GM21723 (cell line): Measurements from ENCODE around the gene PIBF1.
A peak's percentile ranks its signal among the peaks of the same experiment; 100 is the strongest.
"Not testable (repeated sequence)": the region's sequence is repeated elsewhere in the genome, so short reads cannot be mapped to it uniquely, and the experiment has no call there.

Experiments used
- ATAC-seq: cut with Tn5 transposase; IDR thresholded peaks from one replicate; pipeline ENCODE4 v1.9.1; 2021; ENCODE audit warnings: mild to moderate bottlenecking, moderate library complexity; ENCODE audit not compliant: unreplicated experiment

The PIBF1 gene, protein sequence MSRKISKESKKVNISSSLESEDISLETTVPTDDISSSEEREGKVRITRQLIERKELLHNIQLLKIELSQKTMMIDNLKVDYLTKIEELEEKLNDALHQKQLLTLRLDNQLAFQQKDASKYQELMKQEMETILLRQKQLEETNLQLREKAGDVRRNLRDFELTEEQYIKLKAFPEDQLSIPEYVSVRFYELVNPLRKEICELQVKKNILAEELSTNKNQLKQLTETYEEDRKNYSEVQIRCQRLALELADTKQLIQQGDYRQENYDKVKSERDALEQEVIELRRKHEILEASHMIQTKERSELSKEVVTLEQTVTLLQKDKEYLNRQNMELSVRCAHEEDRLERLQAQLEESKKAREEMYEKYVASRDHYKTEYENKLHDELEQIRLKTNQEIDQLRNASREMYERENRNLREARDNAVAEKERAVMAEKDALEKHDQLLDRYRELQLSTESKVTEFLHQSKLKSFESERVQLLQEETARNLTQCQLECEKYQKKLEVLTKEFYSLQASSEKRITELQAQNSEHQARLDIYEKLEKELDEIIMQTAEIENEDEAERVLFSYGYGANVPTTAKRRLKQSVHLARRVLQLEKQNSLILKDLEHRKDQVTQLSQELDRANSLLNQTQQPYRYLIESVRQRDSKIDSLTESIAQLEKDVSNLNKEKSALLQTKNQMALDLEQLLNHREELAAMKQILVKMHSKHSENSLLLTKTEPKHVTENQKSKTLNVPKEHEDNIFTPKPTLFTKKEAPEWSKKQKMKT

DNA sequence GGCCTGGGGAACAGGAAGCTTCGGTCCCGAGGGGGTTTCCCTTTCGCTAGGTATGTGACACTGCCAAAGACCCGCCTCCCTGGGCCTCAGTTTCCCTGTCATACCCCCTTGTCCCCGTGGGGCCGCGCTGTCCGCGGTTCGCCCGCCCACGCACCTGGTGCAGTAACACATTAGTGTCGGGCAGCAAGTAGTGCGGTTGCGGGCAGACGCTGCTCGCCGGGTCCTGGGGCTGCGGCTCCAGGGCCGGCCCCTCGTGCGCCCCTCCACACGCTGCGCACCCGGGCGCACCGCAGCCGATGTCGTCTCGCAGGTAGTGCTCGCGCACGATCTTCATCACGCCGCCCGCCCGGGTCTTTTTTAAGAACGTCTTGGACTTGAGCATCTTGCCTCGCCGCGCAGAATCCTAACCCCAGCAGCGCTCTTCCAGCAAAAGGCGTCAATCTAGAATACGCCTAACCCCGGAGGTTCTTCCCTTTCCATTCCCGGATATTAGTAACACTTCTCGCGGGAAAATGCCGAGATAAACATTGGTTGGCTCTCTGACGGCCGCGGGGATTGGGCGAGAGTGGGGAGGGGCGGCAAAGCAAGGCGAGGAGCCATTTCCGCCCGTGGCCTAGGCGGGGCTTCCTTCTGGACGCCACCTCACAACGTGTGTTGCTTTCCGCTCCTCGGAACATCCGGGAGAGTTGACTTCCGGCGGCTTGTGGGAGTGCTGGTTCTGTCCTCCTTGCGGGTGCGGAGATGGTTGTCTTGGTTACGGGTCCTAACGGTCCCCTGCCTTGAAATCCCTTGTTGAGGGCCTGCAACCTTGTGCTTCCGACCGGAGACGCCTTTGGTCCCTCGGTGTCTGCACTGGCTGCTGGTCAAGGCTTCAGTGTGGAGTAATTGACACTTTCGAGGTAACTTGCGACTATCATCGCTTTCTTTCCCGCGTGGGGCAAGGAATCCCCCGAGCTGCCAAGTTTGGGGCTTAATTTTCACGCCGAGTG lies at the start of gene PIBF1, which contains the start of gene DIS3:
TSS of gene PIBF1 (plus strand) at position 683 of the 989 bp plus-strand sequence. CDS start 1,337 bp downstream, outside the sequence.
TSS of gene DIS3 (minus strand) at position 450 of the 989 bp plus-strand sequence. CDS start at position 382, 68 bp downstream.
- ATAC-seq = peak; percentile 98

DNA sequence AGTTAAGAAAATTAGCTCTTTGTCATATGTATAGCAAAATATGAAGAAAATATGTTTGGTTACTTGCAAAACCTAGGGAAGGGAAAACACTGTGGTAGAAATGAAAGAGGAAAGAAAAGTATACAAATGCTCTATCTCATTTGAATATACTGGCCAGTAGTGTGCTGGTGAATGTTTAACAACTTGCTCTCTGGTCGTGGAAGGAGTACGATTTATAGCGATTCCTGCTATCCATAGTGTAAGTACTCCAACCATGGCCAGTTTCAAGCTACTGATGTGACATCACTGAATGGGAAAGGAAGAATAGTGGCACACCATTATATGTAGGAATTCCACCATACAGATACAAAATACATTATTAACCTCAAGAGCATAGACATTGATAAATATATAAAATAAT lies 44.9 kb upstream of the PIBF1 start:
- no peak for ATAC-seq

DNA sequence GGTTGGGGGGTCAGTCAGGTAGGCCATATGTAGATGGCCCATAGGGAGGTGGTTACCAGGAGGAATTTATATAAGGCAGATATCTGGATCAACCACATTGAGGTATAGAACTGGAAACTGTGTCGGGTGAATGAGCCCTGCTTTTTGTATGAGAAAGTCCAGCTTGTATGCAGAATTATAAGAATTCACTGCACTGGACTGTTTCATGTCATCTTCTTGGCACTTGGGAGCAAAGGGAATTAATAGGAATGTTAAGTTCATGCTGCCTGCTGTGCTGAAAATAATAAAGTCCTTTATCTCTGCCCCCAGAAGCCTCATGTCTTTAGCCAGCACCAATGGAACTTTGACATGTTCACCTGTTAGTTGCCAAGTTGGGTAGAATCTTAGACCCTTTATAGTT lies 41.9 kb upstream of the PIBF1 start:
- ATAC-seq = no peak

GRCh38 chr13:72745260-72745659 lies 36.7 kb upstream of the PIBF1 start:
- peak; percentile 61 for ATAC-seq

DNA sequence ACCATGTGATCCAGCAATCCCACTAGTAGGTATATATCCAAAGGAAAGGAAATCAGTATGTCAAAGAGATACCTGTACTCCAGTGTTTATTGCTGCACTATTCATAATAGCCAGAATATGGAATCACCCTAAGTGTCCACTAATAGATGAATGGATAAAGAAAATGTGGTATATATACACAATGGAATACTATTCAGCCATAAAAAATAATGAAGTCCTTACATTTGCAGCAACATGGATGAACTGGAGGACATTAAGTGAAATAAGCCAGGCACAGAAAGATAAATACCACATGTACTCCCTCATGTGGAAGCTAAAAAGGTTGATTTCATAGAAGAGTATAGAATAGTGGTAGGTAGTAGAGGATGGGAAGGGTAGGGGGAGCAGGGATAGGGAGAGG lies 30.7 kb upstream of the PIBF1 start:
- ATAC-seq = no peak

DNA sequence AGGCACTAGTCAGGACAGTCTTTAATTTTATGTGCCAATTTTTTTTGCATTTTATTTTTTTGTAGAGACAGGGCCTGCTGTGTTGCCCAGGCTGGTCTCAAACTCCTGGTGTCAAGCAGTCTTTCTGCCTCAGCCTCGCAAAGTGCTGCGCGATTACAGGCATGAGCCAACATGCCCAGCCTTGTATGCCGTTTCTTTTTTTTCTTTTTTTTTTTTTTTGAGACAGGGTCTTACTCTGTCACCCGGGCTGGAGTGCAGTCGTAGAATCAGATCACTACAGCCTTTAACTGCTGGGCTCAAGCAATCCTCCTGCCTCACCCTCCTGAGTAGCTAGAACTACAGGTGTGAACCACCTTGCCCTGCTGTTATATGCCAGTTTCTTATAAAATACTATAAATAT lies 27.8 kb upstream of the PIBF1 start:
- no peak for ATAC-seq

DNA sequence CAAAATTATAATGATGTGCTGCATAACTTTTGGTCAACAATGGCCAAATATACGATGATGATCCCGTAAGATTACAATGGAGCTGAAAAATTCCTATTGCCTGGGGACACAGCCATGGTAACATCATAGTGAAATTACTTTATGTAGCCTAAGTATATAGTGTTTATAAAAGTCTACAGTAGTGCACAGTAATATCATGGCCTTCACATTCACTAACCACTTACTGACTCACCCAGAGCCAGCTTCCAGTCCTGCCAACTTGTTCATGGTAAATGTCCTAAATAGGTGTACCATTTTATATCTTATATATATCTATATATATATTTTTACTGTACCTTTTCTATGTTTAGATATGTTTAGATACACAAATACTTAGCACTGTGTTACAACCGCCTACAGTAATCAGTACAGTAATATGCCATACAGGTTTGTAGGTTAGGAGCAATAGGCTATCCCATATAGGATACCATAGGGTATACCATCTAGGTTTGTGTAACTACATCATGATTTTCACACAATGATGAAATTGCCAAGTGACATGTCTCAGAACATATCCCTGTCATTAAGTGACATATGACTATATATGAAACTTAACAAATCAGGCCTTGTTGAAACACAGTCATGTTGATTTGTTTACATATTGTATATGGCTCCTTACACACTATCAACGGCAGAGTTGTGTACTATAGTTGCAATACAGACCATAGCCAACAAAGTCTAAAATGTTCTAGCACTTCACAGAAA lies 24.0 kb upstream of the PIBF1 start:
- ATAC-seq = no peak

DNA sequence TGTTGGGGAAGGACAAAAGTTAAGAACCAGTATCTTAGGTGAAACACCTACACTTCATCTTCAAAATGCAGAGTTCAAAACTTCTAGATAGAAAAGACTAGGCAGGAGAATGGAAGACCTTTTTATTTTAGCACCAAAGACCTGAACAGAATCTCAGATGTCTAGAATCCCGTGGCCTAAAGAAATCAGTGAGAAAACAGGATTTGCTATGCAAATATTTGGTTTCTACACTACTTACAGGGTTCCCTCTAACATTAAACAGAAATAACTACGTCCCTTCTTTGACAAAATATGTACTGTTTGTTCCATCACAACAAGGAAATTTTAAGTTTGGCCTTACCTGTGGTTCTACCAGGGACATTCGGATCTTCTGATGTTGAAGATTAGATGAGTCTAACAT lies 21.7 kb upstream of the PIBF1 start:
- ATAC-seq = no peak

- ATAC-seq = no peak
These were observed 18.5 kb upstream of the PIBF1 start for GRCh38 chr13:72763411-72763810.

- no peak for ATAC-seq
These were observed 7.9 kb upstream of the PIBF1 start for GRCh38 chr13:72774019-72774418.

GRCh38 chr13:72782717-72783116 lies 784 bp downstream of the PIBF1 start:
- ATAC-seq = no peak

DNA sequence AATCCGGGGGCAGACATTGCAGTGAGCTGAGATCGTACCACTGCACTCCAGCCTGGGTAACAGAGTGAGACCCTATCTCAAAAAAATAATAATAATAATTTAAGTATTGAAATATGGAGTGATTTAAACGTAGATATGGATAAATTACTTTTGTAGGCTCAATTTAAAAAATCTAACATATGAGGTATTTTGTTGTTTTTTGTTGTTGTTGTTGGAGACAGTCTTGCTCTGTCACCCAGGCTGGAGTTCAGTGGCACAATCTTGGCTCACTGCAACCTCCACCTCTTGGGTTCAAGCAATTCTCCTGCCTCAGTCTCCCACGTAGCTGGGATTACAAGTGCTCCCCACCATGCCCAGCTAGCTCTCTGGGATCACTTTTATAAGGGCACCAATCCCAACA lies 2.7 kb downstream of the PIBF1 start:
- ATAC-seq = not testable (repeated sequence)

DNA sequence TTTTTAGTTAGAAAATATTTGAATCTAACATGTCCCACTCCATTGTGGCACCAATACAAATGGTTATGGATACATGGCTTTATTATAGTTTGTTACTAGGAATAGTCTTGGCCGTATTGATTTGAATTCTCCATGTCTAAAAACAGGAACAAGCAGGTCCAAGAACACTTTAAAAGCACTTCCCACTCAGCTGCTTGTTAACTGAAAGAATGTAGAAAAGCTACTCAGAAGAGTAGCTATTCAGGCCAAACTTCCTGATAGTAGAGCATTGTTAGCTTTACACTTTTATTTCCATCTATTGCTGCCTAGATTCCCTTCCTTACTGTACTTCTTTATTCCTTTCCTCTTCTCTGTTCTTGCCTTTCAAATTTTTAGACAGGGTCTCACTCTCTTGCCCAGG lies 6.9 kb downstream of the PIBF1 start:
- no peak for ATAC-seq

- no peak for ATAC-seq
These were observed 10.7 kb downstream of the PIBF1 start for GRCh38 chr13:72792640-72793039.

DNA sequence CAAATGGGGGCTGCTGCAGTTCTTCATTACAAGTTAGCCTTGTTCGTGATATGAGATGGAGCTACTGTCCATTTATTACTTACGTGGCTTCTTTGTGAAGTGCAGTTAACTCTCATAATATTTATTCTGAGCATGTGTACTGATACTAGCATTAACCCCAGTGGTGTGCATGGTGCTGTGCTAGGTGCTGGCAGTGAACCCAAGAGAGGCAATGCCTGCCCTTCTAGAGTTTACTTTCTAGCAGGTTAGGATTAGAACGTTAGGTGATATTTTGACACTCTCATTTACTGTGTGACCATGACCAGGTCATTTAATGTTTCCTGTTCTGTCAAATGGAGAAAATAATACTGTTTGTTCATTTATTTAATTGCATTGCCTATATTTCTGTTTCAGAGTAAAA lies 16.9 kb downstream of the PIBF1 start:
- ATAC-seq = no peak

DNA sequence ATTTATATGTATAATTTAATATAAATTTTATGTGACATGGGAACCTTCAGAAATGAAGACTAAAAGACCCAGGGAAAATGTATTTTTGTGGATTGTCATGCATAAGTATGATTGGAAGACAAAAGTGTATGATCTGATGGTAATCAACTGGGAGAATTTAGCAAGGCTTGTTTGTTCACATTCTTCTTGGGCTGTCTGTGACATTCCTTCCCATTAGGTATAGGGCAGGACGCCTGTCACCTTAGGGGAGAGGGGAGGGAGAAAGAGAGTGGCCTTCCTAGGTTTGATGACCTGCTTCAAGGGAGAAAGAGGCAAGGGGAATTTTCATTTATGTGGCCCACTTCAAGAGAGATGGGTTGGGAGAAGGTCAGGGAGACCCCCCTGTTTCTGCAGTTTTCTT lies 22.4 kb downstream of the PIBF1 start:
- no peak for ATAC-seq

DNA sequence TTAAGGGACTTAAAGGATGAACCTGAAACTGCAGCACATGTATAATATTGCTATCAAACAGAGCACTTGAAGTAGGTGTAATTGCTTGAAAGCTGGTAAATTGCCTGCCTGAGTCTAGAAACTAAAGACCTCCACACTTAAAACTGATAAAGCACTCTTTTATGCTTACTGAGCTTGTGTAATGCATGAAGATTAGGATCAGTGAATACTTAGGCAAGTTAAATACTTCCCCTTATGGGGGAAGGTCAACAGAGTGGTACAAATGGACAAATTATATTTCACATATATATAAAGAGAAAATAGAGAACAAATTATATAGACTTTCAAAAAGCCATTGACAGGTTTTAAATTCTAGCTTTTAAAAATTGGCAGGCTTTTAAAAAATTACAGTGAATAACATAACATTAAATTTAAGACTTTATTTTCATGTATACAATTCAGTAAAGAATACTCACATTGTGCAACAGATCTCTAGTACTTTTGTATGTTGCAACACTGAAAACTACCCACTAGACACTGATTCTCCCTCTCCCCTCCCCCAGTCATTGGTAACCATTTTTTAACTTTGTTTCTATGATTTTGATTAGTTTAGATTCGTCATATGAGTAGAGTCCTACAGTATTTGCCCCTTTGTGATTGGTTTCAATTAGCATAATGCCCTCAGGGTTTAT lies 23.9 kb downstream of the PIBF1 start:
- ATAC-seq = no peak

- ATAC-seq = not testable (repeated sequence)
These were observed 24.6 kb downstream of the PIBF1 start for GRCh38 chr13:72806514-72806913.

- ATAC-seq = peak; percentile 57
These were observed 27.1 kb downstream of the PIBF1 start for GRCh38 chr13:72808917-72809500.
